Hematopoietic multipotent progenitor cell treated with erythropoietin and hydrocortisone succinate and interleukin-3 and kit ligand, for 17 days (in vitro differentiated cells): ENCODE measurements around the gene CUL2.
"Not testable (repeated sequence)": the region's sequence is repeated elsewhere in the genome, so short reads cannot be mapped to it uniquely, and the experiment has no call there.

ENCODE experiments used
- DNase-seq: peaks from one replicate; pipeline ENCODE4 v3.0.0-alpha.2; 2015; ENCODE audit warnings: low spot score

CUL2 gene

GRCh38 chr10:34978080-34978479 is 112.1 kb downstream of the CUL2 start:
- no peak for DNase-seq

- not testable (repeated sequence) for DNase-seq
These were observed 113.7 kb downstream of the CUL2 start for GRCh38 chr10:34976380-34976910.

- not testable (repeated sequence) for DNase-seq
These were observed 115.6 kb downstream of the CUL2 start for GRCh38 chr10:34974364-34975065.

GRCh38 chr10:34973757-34974156 is 116.4 kb downstream of the CUL2 start:
- not testable (repeated sequence) for DNase-seq

GRCh38 chr10:34973121-34973520 is 117.0 kb downstream of the CUL2 start:
- DNase-seq: not testable (repeated sequence)

- not testable (repeated sequence) for DNase-seq
These were observed 117.5 kb downstream of the CUL2 start for GRCh38 chr10:34972591-34972990.

- not testable (repeated sequence) for DNase-seq
These were observed 118.4 kb downstream of the CUL2 start for GRCh38 chr10:34971606-34972334.

- no peak for DNase-seq
These were observed 121.0 kb downstream of the CUL2 start for GRCh38 chr10:34969171-34969570.

- DNase-seq: no peak
These were observed 122.7 kb downstream of the CUL2 start for GRCh38 chr10:34967335-34967880.

GRCh38 chr10:34966451-34966850 is 123.7 kb downstream of the CUL2 start:
- no peak for DNase-seq

GRCh38 chr10:34966040-34966439 is 124.1 kb downstream of the CUL2 start:
- DNase-seq: no peak

- DNase-seq: no peak
These were observed 125.9 kb downstream of the CUL2 start for GRCh38 chr10:34964166-34964800.

GRCh38 chr10:34962866-34963265 is 127.3 kb downstream of the CUL2 start:
- DNase-seq: no peak

- DNase-seq: no peak
These were observed 129.2 kb downstream of the CUL2 start for GRCh38 chr10:34960983-34961382.

GRCh38 chr10:34959786-34960185 is 130.4 kb downstream of the CUL2 start:
- no peak for DNase-seq

- DNase-seq: no peak
These were observed 130.8 kb downstream of the CUL2 start for GRCh38 chr10:34959321-34959720.
